Measurements from ENCODE around the gene HYLS1. TPM values are rescaled to one million over a fixed set of nuclear protein-coding genes. Genes with fewer than 3 reads are reported as not detected.

The HYLS1 gene
- total RNA-seq, 1 experiment from 2014 or later: 4.8 TPM

- Histone ChIP-seq H3K79me2 (ENCODE audit: low read length) (no peaks in the 10 kb centered on the region), H3K27ac (ENCODE audit: low read length) (no peak overlapping the region), H3K4me3 (ENCODE audit: low read length) (no peak overlapping the region), H3K9ac (ENCODE audit: low read length) (no peak overlapping the region), H2AFZ (ENCODE audit: low read length) (no peak overlapping the region), H3K4me1 (ENCODE audit: low read length) (peaks cover 8% of the 10 kb centered on the region), H3K27me3 (ENCODE audit: low read length) (no peaks in the 10 kb centered on the region), H4K20me1 (ENCODE audit: insufficient read depth, low read depth, low read length) (no peaks in the 10 kb centered on the region), H3K9me2 (replicated peaks; ENCODE audit: insufficient read depth, low read length) (no peaks in the 10 kb centered on the region), H3K36me3 (ENCODE audit: insufficient read depth, low read length) (no peaks in the 10 kb centered on the region), H3K9me3 (ENCODE audit: low read length) (no peaks in the 10 kb centered on the region), H3K4me2 (ENCODE audit: low read depth, low read length, poor library complexity, severe bottlenecking) (no peak overlapping the region)
- no peak for DNase-seq
Measured at GRCh38 chr11:125933030-125933813, 45.8 kb downstream of the HYLS1 start.

DNA sequence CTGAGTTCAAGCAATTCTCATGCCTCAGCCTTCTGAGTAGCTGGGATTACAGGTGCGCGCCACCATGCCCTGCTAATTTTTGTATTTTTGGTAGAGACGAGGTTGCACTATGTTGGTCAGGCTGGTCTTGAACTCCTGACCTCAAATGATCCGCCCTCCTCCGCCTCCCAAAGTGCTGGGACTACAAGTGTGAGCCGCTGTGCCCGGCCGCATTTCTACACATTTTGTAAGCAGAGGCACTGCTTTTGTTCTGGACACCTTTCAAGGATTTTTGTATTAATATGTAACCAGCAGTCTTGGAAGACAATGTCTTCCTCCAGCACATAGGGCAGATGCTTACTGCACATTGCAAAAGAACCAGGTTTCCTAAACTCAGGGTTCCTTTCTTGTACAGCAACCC, 47.0 kb downstream of the HYLS1 start:
- H3K79me2 ChIP-seq (ENCODE audit: low read length): no peaks in the 10 kb centered on the region
- no peaks in the 10 kb centered on the region for H3K9me2 ChIP-seq (replicated peaks; ENCODE audit: insufficient read depth, low read length)
- no peaks in the 10 kb centered on the region for H4K20me1 ChIP-seq (ENCODE audit: insufficient read depth, low read depth, low read length)
- no peak for DNase-seq
- H3K9me3 ChIP-seq (ENCODE audit: low read length): no peaks in the 10 kb centered on the region
- H3K4me3 ChIP-seq (ENCODE audit: low read length): no peak overlapping the region
- peaks cover 8% of the 10 kb centered on the region for H3K4me1 ChIP-seq (ENCODE audit: low read length)
- H3K36me3 ChIP-seq (ENCODE audit: insufficient read depth, low read length): no peaks in the 10 kb centered on the region
- H2AFZ ChIP-seq (ENCODE audit: low read length): no peak overlapping the region
- no peak overlapping the region for H3K4me2 ChIP-seq (ENCODE audit: low read depth, low read length, poor library complexity, severe bottlenecking)
- no peak overlapping the region for H3K9ac ChIP-seq (ENCODE audit: low read length)
- no peaks in the 10 kb centered on the region for H3K27me3 ChIP-seq (ENCODE audit: low read length)
- H3K27ac ChIP-seq (ENCODE audit: low read length): no peak overlapping the region

DNA sequence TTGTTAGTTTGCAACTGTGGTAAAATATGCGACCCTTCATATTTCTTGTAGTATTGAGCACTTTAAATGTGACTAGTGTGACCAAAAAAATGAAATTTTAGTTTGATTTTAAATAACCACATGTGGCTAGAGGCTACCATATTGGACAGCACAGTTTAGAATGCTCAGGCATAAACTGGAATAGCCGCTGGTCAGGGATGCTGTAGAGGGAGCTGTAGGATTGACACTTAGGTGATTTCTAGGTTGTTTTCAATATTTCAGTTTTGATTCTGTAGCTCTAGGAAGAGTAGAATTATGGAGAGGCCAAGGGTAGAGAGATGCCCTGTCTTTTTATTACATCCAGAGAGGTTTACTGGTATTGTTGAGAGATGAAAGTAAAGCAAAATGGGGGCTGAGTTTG, 47.6 kb downstream of the HYLS1 start:
- no peaks in the 10 kb centered on the region for H3K79me2 ChIP-seq (ENCODE audit: low read length)
- H3K27me3 ChIP-seq (ENCODE audit: low read length): no peaks in the 10 kb centered on the region
- H3K4me2 ChIP-seq (ENCODE audit: low read depth, low read length, poor library complexity, severe bottlenecking): no peak overlapping the region
- H3K9me2 ChIP-seq (replicated peaks; ENCODE audit: insufficient read depth, low read length): no peaks in the 10 kb centered on the region
- no peak overlapping the region for H3K4me3 ChIP-seq (ENCODE audit: low read length)
- H3K27ac ChIP-seq (ENCODE audit: low read length): no peak overlapping the region
- no peaks in the 10 kb centered on the region for H4K20me1 ChIP-seq (ENCODE audit: insufficient read depth, low read depth, low read length)
- H3K36me3 ChIP-seq (ENCODE audit: insufficient read depth, low read length): no peaks in the 10 kb centered on the region
- DNase-seq: no peak
- H2AFZ ChIP-seq (ENCODE audit: low read length): no peak overlapping the region
- H3K4me1 ChIP-seq (ENCODE audit: low read length): peaks cover 8% of the 10 kb centered on the region
- H3K9me3 ChIP-seq (ENCODE audit: low read length): no peaks in the 10 kb centered on the region
- no peak overlapping the region for H3K9ac ChIP-seq (ENCODE audit: low read length)

DNA sequence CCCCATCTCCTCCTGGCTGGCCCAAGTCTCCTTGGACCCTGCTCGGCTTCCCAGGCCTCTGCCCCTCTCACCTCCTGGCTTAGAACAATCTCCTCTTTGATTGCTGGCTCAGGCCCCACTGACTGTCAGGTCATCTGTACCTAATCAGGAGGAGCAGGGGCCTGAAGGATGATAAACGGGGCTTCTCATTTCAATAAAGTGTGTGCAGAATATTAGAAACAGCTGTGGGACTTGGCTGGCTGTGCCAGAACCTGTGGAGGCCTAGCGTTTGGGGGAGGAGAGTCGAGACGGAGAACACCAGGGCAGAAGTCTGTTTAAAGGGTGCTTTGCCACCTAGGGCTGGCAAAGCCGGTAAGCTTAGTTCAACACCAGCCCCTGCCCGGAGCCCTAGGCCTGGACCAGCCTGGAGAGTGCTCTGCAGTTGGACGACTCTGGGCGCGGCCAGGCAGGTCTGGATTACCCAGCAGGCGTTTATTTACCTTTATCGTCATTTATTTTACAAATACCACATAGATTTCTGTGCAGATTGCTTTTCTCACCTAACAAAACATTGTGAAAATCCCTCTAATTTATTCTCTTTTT, 48.2 kb downstream of the HYLS1 start:
- H3K36me3 ChIP-seq (ENCODE audit: insufficient read depth, low read length): no peaks in the 10 kb centered on the region
- no peak overlapping the region for H3K27ac ChIP-seq (ENCODE audit: low read length)
- H3K9ac ChIP-seq (ENCODE audit: low read length): no peak overlapping the region
- H3K4me2 ChIP-seq (ENCODE audit: low read depth, low read length, poor library complexity, severe bottlenecking): no peak overlapping the region
- no peaks in the 10 kb centered on the region for H3K9me3 ChIP-seq (ENCODE audit: low read length)
- no peak overlapping the region for H2AFZ ChIP-seq (ENCODE audit: low read length)
- no peaks in the 10 kb centered on the region for H4K20me1 ChIP-seq (ENCODE audit: insufficient read depth, low read depth, low read length)
- H3K4me1 ChIP-seq (ENCODE audit: low read length): peaks cover 8% of the 10 kb centered on the region
- H3K9me2 ChIP-seq (replicated peaks; ENCODE audit: insufficient read depth, low read length): no peaks in the 10 kb centered on the region
- DNase-seq: no peak
- H3K27me3 ChIP-seq (ENCODE audit: low read length): no peaks in the 10 kb centered on the region
- no peak overlapping the region for H3K4me3 ChIP-seq (ENCODE audit: low read length)
- H3K79me2 ChIP-seq (ENCODE audit: low read length): no peaks in the 10 kb centered on the region

DNA sequence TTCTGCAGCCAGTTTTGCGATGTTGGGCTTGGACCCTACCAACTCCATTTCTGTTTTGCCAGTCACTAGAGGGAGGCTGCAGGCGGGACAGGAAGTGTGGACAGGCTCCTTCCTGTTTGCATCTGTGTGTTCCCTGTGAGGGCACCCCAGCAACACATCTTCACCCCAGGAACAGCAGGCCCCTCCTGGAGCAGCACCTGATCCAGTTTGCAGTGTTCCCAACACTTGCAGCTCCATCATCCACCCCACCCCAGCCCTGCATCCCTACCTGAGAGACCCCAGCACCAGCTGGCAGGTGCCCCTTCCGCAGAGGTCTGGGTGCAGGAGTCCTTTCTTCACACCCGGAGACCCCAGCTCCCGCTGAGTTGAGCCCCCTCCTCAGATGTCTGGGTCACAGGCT, 51.0 kb downstream of the HYLS1 start:
- Histone ChIP-seq H3K79me2 (ENCODE audit: low read length) (no peaks in the 10 kb centered on the region), H3K27ac (ENCODE audit: low read length) (no peak overlapping the region), H3K4me2 (ENCODE audit: low read depth, low read length, poor library complexity, severe bottlenecking) (no peak overlapping the region), H2AFZ (ENCODE audit: low read length) (no peak overlapping the region), H3K4me1 (ENCODE audit: low read length) (no peaks in the 10 kb centered on the region; the same call in 1 of the 2 replicates), H3K9me2 (replicated peaks; ENCODE audit: insufficient read depth, low read length) (no peaks in the 10 kb centered on the region), H3K36me3 (ENCODE audit: insufficient read depth, low read length) (no peaks in the 10 kb centered on the region), H3K4me3 (ENCODE audit: low read length) (no peak overlapping the region), H3K9me3 (ENCODE audit: low read length) (no peaks in the 10 kb centered on the region), H3K9ac (ENCODE audit: low read length) (no peak overlapping the region), H4K20me1 (ENCODE audit: insufficient read depth, low read depth, low read length) (no peaks in the 10 kb centered on the region), H3K27me3 (ENCODE audit: low read length) (no peaks in the 10 kb centered on the region)
- DNase-seq: no peak

DNA sequence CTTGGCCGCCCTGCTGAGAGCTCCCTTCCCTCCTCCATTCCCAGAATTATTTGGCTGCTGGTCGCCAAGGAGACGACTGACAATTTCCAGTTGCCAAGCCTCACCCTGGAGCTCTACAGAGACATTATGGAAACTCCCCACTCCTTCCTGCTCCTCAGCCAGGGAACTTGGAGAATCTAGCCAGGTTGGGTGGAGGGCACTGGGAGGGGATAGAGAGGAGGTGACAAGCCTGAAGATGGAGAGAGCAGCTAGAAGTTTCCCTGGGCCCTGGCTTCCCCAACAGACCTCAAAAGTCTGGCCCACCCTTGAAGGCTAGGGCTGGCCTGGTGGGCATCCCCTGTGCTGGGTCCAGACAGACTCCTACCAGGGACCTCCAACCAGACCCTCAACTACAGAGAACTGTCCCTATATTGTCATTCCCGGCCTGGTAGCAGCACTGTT, 51.6 kb downstream of the HYLS1 start:
- Histone ChIP-seq H3K36me3 (ENCODE audit: insufficient read depth, low read length) (no peaks in the 10 kb centered on the region), H4K20me1 (ENCODE audit: insufficient read depth, low read depth, low read length) (no peaks in the 10 kb centered on the region), H3K4me1 (ENCODE audit: low read length) (no peaks in the 10 kb centered on the region), H2AFZ (ENCODE audit: low read length) (no peak overlapping the region), H3K27ac (ENCODE audit: low read length) (no peak overlapping the region), H3K9ac (ENCODE audit: low read length) (no peak overlapping the region), H3K4me3 (ENCODE audit: low read length) (no peak overlapping the region), H3K79me2 (ENCODE audit: low read length) (no peaks in the 10 kb centered on the region), H3K27me3 (ENCODE audit: low read length) (no peaks in the 10 kb centered on the region), H3K9me3 (ENCODE audit: low read length) (no peaks in the 10 kb centered on the region), H3K4me2 (ENCODE audit: low read depth, low read length, poor library complexity, severe bottlenecking) (no peak overlapping the region), H3K9me2 (replicated peaks; ENCODE audit: insufficient read depth, low read length) (no peaks in the 10 kb centered on the region)
- DNase-seq: no peak

DNA sequence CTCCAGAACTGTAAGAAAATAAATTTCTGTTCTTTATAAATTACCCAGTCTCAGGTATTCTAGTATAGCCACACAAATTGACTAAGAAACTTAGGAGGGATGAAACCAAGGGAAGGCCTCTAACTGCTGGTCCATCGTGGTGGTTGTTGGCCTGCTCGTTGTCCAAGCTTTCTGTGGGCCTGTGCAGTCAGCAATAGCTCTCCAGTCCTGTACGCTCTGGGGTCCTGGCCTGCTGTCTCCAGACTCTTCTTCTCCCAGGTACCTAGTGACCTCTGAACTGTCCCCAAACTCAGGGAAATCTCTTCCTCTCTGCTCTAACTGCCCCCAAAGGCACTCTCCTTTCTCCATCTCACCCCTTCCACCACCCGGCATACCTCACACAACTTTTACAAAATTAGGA, 52.7 kb downstream of the HYLS1 start:
- H4K20me1 ChIP-seq (ENCODE audit: insufficient read depth, low read depth, low read length): no peaks in the 10 kb centered on the region
- H3K27me3 ChIP-seq (ENCODE audit: low read length): no peaks in the 10 kb centered on the region
- H3K27ac ChIP-seq (ENCODE audit: low read length): no peak overlapping the region
- no peak overlapping the region for H3K9ac ChIP-seq (ENCODE audit: low read length)
- H3K36me3 ChIP-seq (ENCODE audit: insufficient read depth, low read length): no peaks in the 10 kb centered on the region
- no peaks in the 10 kb centered on the region for H3K9me3 ChIP-seq (ENCODE audit: low read length)
- no peaks in the 10 kb centered on the region for H3K4me1 ChIP-seq (ENCODE audit: low read length)
- H3K9me2 ChIP-seq (replicated peaks; ENCODE audit: insufficient read depth, low read length): no peaks in the 10 kb centered on the region
- H3K4me3 ChIP-seq (ENCODE audit: low read length): no peak overlapping the region
- H2AFZ ChIP-seq (ENCODE audit: low read length): no peak overlapping the region
- H3K79me2 ChIP-seq (ENCODE audit: low read length): no peaks in the 10 kb centered on the region
- H3K4me2 ChIP-seq (ENCODE audit: low read depth, low read length, poor library complexity, severe bottlenecking): no peak overlapping the region
- DNase-seq: no peak

GRCh38 chr11:125941267-125941618, 53.8 kb downstream of the HYLS1 start:
- H3K9me2 ChIP-seq (replicated peaks; ENCODE audit: insufficient read depth, low read length): no peaks in the 10 kb centered on the region
- H3K36me3 ChIP-seq (ENCODE audit: insufficient read depth, low read length): no peaks in the 10 kb centered on the region
- DNase-seq: no peak
- no peak overlapping the region for H3K27ac ChIP-seq (ENCODE audit: low read length)
- no peak overlapping the region for H2AFZ ChIP-seq (ENCODE audit: low read length)
- H4K20me1 ChIP-seq (ENCODE audit: insufficient read depth, low read depth, low read length): no peaks in the 10 kb centered on the region
- H3K27me3 ChIP-seq (ENCODE audit: low read length): no peaks in the 10 kb centered on the region
- H3K9me3 ChIP-seq (ENCODE audit: low read length): no peaks in the 10 kb centered on the region
- no peaks in the 10 kb centered on the region for H3K79me2 ChIP-seq (ENCODE audit: low read length)
- H3K9ac ChIP-seq (ENCODE audit: low read length): no peak overlapping the region
- H3K4me2 ChIP-seq (ENCODE audit: low read depth, low read length, poor library complexity, severe bottlenecking): no peak overlapping the region
- H3K4me1 ChIP-seq (ENCODE audit: low read length): no peaks in the 10 kb centered on the region
- no peak overlapping the region for H3K4me3 ChIP-seq (ENCODE audit: low read length)
